Psoas muscle (tissue), 8 donors: ENCODE results near the gene GORASP1. TPM values are rescaled to one million over a fixed set of nuclear protein-coding genes. Genes with fewer than 3 reads are reported as not detected.

Experiments
- ATAC-seq, 4 donors: fragments of 200-7000 bp; cut with Tn5 transposase; one replicate each; pipeline ENCODE4 v1.9.1; 2020; ENCODE audit warnings: moderate library complexity in 3 of 4, mild to moderate bottlenecking in 2 of 4
- DNase-seq, 2 donors: peaks; one replicate each; pipeline ENCODE4 v3.0.0-alpha.2; 2020
- H3K27ac ChIP-seq: fragments of 200-600 bp; one replicate; pipeline ENCODE4 v1.8.0; 2022
- H3K27me3 ChIP-seq, 3 donors: fragments of 200-600 bp in 1 of 3; one replicate each; pipeline versions ENCODE4 v1.6.1 to v1.8.0; 2013 to 2022; ENCODE audit warnings: low read length in 2 of 3, mild to moderate bottlenecking in 2 of 3, moderate library complexity in 1 of 3; ENCODE audit not compliant: insufficient read depth in 3 of 3
- H3K36me3 ChIP-seq, 2 donors: fragments of 200-600 bp in 1 of 2; one replicate each; pipeline versions ENCODE4 v1.6.1 to v1.8.0; 2013 to 2022; ENCODE audit warnings: low read depth in 1 of 2, mild to moderate bottlenecking in 1 of 2, moderate library complexity in 1 of 2; ENCODE audit not compliant: insufficient read depth in 1 of 2
- H3K4me1 ChIP-seq: fragments of 200-600 bp; one replicate; pipeline ENCODE4 v1.8.0; 2022
- H3K4me3 ChIP-seq: fragments of 200-600 bp; one replicate; pipeline ENCODE4 v1.8.0; 2022; ENCODE audit warnings: mild to moderate bottlenecking
- H3K9me3 ChIP-seq: fragments of 200-600 bp; one replicate; pipeline ENCODE4 v1.8.0; 2022
- CTCF ChIP-seq: fragments of 200-600 bp; IDR thresholded peaks from one replicate; pipeline ENCODE4 v1.8.0; 2022; ENCODE audit warnings: antibody characterized with exemption
- WGBS, 3 donors: extraction: QIAGEN DNeasy Blood & Tissue Kit; methylation state at CpG; one replicate each; pipeline versions ENCODE4 v1.1.6 to v1.1.7; 2013; 5-methylcytosine and 5-hydroxymethylcytosine counted together
- intact Hi-C, 2 donors: fragments of 100-400 bp; cut with DNase I; formaldehyde crosslinking; loops; one replicate each; pipeline versions ENCODE4 v1.11.0 to v1.14.2; 2022
- polyA plus RNA-seq, 3 donors: library from polyadenylated mRNA; stranded (reverse); fragments of 200-250 nt; gene quantifications; one replicate each; pipeline ENCODE4 v1.2.3, GENCODE V29; 2013
- total RNA-seq, 4 donors: library from RNA; stranded (reverse); fragmentation: NEBNext Ultra II Directional in 2 of 4; extraction: Animal tissue kit (Norgen Biotek cat#: 25700) in 2 of 4; gene quantifications; one replicate each; pipeline versions ENCODE4 v1.2.1 to v1.2.4, GENCODE V29; 2021 to 2023
- donor health status: healthy with polysubstance abuse.
- donor health status: DM: no; HTN: no; CAD: no; lungs with moderate emphysema.
- donor health status: Bipolar disorder and iron deficiency.
- donor health status: healthy.
- donor health status: DM: yes; HTN: yes; CAD: no.
- donor health status: DM: no; HTN: no; CAD: no.
- donor health status: DM: no; HTN: no; CAD: no.
- donor health status: DM: yes; HTN: yes; CAD: no.

Gene GORASP1
- total and polyA plus RNA-seq, 7 donors = 27.3 to 46.7 (median 37.3) TPM

- Histone ChIP-seq H3K4me3 (no peak overlapping the region), H3K27me3 (no peaks in the 10 kb centered on the region), H3K4me1 (peaks cover 5% of the 10 kb centered on the region), H3K36me3 (no peaks in the 10 kb centered on the region), H3K27ac (no peak overlapping the region), H3K9me3 (no peaks in the 10 kb centered on the region)
- intact Hi-C loops = loop anchor here (5.0 kb wide), 2 partner anchors 79 to 159 kb away; no protein-coding TSS in a partner anchor
- DNase-seq (no peak), ATAC-seq (no peak)
- WGBS, 3 donors = 19 to 38% (median 33%) methylated on average over 1 of the region's 1 CpG
- TF ChIP-seq CTCF = no peak
These were observed 20.5 kb upstream of the GORASP1 start for GRCh38 chr3:39127908-39128304.

GRCh38 chr3:39127269-39127907, 20.0 kb upstream of the GORASP1 start:
- DNase-seq = no peak
- intact Hi-C loops = loop anchor here (5.0 kb wide), 2 partner anchors 80 to 160 kb away; no protein-coding TSS in a partner anchor
- Histone ChIP-seq H3K9me3 (no peaks in the 10 kb centered on the region), H3K4me1 (peaks cover 5% of the 10 kb centered on the region), H3K4me3 (no peak overlapping the region), H3K27me3 (no peaks in the 10 kb centered on the region), H3K27ac (no peak overlapping the region), H3K36me3 (no peaks in the 10 kb centered on the region)
- WGBS, 3 donors = 76 to 84% (median 79%) methylated on average over 7 of the region's 7 CpGs
- TF ChIP-seq CTCF = no peak
- ATAC-seq = no peak

- TF ChIP-seq CTCF = peak; percentile 57
- intact Hi-C loops = loop anchor here (5.0 kb wide), 2 partner anchors 81 to 161 kb away; no protein-coding TSS in a partner anchor
- Histone ChIP-seq H3K27me3 (no peaks in the 10 kb centered on the region), H3K36me3 (no peaks in the 10 kb centered on the region), H3K4me3 (no peak overlapping the region), H3K4me1 (peaks cover 5% of the 10 kb centered on the region), H3K9me3 (no peaks in the 10 kb centered on the region), H3K27ac (no peak overlapping the region)
- WGBS, 3 donors = 51 to 54% (median 53%) methylated on average over 6 of the region's 6 CpGs
- ATAC-seq (peak; percentile 69 to 93 (median 84)), DNase-seq (no peak)
These were observed 19.2 kb upstream of the GORASP1 start for GRCh38 chr3:39126532-39127071.

GRCh38 chr3:39125841-39126500, 18.5 kb upstream of the GORASP1 start:
- DNase-seq (no peak), ATAC-seq (peak in 2 of 4 donors; percentile 5 to 22)
- Histone ChIP-seq H3K9me3 (no peaks in the 10 kb centered on the region), H3K36me3 (no peaks in the 10 kb centered on the region), H3K4me3 (no peak overlapping the region), H3K27ac (no peak overlapping the region), H3K27me3 (no peaks in the 10 kb centered on the region), H3K4me1 (peaks cover 5% of the 10 kb centered on the region)
- 67 to 72% (median 71%) methylated on average over 12 of the region's 12 CpGs for WGBS, 3 donors
- intact Hi-C loops = loop anchor here (1.0 to 5.0 kb wide), 3 partner anchors 81 to 164 kb away; no protein-coding TSS in a partner anchor
- TF ChIP-seq CTCF = no peak
